Nephron (organoid): ENCODE measurements around the gene RSPH1.

Experiments
- H3K27ac Mint-ChIP-seq, 3 experiments: 2 replicates each; pipeline ENCODE4 v1.8.0; 2020; ENCODE audit warnings: mixed read lengths in 3 of 3, mild to moderate bottlenecking in 2 of 3, moderate library complexity in 1 of 3
- H3K27me3 Mint-ChIP-seq: 2 replicates; pipeline ENCODE4 v1.8.0; 2021; ENCODE audit warnings: low read depth, mild to moderate bottlenecking, moderate library complexity, mixed read lengths
- H3K36me3 Mint-ChIP-seq: 2 replicates; pipeline ENCODE4 v1.8.0; 2020; ENCODE audit warnings: low read depth, mixed read lengths
- H3K4me1 Mint-ChIP-seq: 2 replicates; pipeline ENCODE4 v1.8.0; 2020; ENCODE audit warnings: mixed read lengths
- H3K4me3 Mint-ChIP-seq, 3 experiments: 2 replicates each; pipeline ENCODE4 v1.8.0; 2020; ENCODE audit warnings: mild to moderate bottlenecking in 3 of 3, mixed read lengths in 3 of 3, moderate library complexity in 2 of 3
- H3K9me3 Mint-ChIP-seq: 2 replicates; pipeline ENCODE4 v1.8.0; 2020; ENCODE audit warnings: mixed read lengths
- TF ChIP-seq, protein P1 (sequence below), 3 experiments: fragments of 200-600 bp; sonication (generic); IDR thresholded peaks; one replicate each; pipeline ENCODE4 v1.5.0; 2021; ENCODE audit warnings: antibody characterized with exemption in 3 of 3; ENCODE audit not compliant: unreplicated experiment in 3 of 3

The RSPH1 gene

DNA sequence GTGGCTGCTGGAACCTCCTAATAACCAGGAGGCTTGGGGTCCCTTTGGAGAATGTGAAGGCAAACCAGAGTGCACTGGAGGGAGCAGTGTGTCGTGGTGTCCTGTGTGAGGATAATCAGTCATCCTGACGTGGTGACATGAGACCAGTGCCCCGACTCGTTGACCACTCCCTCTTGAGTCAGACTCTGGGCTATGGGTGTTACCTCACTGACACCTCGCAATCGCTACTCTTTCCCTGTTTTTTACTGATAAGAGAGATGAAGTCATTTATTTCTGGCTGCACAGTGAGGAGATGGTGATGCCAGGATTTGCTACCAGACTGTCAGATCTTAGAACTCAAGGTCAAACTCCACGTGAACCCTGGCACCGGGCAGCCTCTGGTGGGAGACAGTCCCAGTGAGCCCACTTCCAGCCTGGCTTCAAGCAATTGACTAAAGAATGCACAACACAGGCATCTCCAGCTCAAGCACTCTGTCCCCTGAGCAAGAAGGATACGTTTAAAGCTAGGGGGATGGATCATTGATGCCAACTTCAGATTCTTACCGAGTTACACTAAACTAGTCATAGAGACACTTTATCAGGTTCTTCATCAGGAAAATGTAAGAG is 62.0 kb downstream of the RSPH1 start:
- peaks cover 8% of the 10 kb centered on the region for H3K9me3 Mint-ChIP-seq
- H3K4me1 Mint-ChIP-seq: no peaks in the 10 kb centered on the region
- peaks cover 32% of the 10 kb centered on the region for H3K27me3 Mint-ChIP-seq
- H3K36me3 Mint-ChIP-seq: no peaks in the 10 kb centered on the region
- no peak overlapping the region for H3K27ac Mint-ChIP-seq
- H3K4me3 Mint-ChIP-seq: no peak overlapping the region
- TF ChIP-seq, protein P1, sequence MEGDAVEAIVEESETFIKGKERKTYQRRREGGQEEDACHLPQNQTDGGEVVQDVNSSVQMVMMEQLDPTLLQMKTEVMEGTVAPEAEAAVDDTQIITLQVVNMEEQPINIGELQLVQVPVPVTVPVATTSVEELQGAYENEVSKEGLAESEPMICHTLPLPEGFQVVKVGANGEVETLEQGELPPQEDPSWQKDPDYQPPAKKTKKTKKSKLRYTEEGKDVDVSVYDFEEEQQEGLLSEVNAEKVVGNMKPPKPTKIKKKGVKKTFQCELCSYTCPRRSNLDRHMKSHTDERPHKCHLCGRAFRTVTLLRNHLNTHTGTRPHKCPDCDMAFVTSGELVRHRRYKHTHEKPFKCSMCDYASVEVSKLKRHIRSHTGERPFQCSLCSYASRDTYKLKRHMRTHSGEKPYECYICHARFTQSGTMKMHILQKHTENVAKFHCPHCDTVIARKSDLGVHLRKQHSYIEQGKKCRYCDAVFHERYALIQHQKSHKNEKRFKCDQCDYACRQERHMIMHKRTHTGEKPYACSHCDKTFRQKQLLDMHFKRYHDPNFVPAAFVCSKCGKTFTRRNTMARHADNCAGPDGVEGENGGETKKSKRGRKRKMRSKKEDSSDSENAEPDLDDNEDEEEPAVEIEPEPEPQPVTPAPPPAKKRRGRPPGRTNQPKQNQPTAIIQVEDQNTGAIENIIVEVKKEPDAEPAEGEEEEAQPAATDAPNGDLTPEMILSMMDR (IDR thresholded peaks at IDR 0.05; ENCODE audit: unreplicated experiment in 3 of 3): no peak

- Mint-ChIP-seq H3K36me3 (no peaks in the 10 kb centered on the region), H3K4me3 (no peak overlapping the region), H3K27me3 (peaks cover 30% of the 10 kb centered on the region), H3K27ac (no peak overlapping the region), H3K9me3 (peaks cover 7% of the 10 kb centered on the region), H3K4me1 (no peaks in the 10 kb centered on the region)
- TF ChIP-seq, protein P1 (IDR thresholded peaks at IDR 0.05; ENCODE audit: unreplicated experiment in 3 of 3): no peak
Measured at GRCh38 chr21:42432695-42433094, 63.3 kb downstream of the RSPH1 start.

GRCh38 chr21:42431196-42431595 is 64.8 kb downstream of the RSPH1 start:
- H3K27ac Mint-ChIP-seq: no peak overlapping the region
- peaks cover 33% of the 10 kb centered on the region for H3K27me3 Mint-ChIP-seq
- H3K4me3 Mint-ChIP-seq: no peak overlapping the region
- H3K4me1 Mint-ChIP-seq: no peaks in the 10 kb centered on the region
- TF ChIP-seq, protein P1 (IDR thresholded peaks at IDR 0.05; ENCODE audit: unreplicated experiment in 3 of 3): no peak
- no peaks in the 10 kb centered on the region for H3K36me3 Mint-ChIP-seq
- peaks cover 6% of the 10 kb centered on the region for H3K9me3 Mint-ChIP-seq

DNA sequence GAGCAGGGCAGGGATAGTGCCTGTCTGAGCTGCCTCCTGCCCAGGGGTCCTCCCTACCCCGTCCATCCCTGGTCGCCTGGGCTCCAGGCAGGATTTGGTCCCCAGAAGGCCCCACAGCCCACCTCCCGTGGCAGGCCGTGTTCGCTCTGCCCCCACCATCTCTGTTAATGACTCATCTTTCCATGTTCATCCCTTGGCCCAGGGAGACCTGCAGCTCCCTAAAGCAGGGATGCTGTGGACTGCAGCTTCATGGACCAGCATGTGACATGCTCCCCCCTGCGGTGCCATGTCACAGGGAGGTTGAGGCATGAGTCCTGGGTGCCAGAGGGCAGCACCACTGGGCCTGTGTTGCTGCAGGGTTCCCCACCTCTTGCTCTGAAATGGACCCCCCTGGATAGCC is 65.5 kb downstream of the RSPH1 start:
- Mint-ChIP-seq H3K9me3 (peaks cover 6% of the 10 kb centered on the region), H3K4me1 (no peaks in the 10 kb centered on the region), H3K4me3 (no peak overlapping the region), H3K36me3 (no peaks in the 10 kb centered on the region), H3K27ac (no peak overlapping the region), H3K27me3 (peaks cover 33% of the 10 kb centered on the region)
- TF ChIP-seq, protein P1 (IDR thresholded peaks at IDR 0.05; ENCODE audit: unreplicated experiment in 3 of 3): no peak

DNA sequence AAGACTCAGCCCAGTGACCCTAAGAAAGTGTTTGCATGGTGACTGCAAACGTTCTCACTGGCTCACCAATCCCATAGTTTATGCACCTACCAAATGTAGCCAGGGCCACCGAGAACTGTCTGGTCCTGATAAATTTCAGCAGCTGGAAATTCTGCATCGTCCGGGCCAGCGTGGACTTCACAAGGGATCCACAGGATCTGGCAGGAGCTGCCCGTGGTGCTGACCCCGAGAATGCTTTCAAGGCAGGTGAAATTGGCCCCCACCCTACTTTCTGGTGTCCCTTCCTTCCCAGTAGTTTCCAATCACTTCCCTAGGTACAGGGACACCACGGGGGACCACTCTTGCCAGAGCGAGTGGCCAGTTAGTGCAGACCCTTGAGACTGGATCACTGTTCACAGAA is 66.2 kb downstream of the RSPH1 start:
- Mint-ChIP-seq H3K4me3 (no peak overlapping the region), H3K36me3 (no peaks in the 10 kb centered on the region), H3K27ac (no peak overlapping the region), H3K4me1 (no peaks in the 10 kb centered on the region), H3K9me3 (peaks cover 6% of the 10 kb centered on the region), H3K27me3 (peaks cover 33% of the 10 kb centered on the region)
- TF ChIP-seq, protein P1 (IDR thresholded peaks at IDR 0.05; ENCODE audit: unreplicated experiment in 3 of 3): no peak

- Mint-ChIP-seq H3K9me3 (peaks cover 6% of the 10 kb centered on the region), H3K4me1 (no peaks in the 10 kb centered on the region), H3K4me3 (no peak overlapping the region), H3K36me3 (no peaks in the 10 kb centered on the region), H3K27me3 (peaks cover 33% of the 10 kb centered on the region), H3K27ac (no peak overlapping the region)
- TF ChIP-seq, protein P1 (IDR thresholded peaks at IDR 0.05; ENCODE audit: unreplicated experiment in 3 of 3): no peak
Measured at GRCh38 chr21:42429021-42429420, 67.0 kb downstream of the RSPH1 start.
